ENCODE measurements around the gene FERMT3. TPM values are rescaled to one million over a fixed set of nuclear protein-coding genes. Genes with fewer than 3 reads are reported as not detected.

Gene FERMT3
- total and polyA plus RNA-seq, 12 donors, result 2.3 to 30.8 (median 6.8) TPM

DNA sequence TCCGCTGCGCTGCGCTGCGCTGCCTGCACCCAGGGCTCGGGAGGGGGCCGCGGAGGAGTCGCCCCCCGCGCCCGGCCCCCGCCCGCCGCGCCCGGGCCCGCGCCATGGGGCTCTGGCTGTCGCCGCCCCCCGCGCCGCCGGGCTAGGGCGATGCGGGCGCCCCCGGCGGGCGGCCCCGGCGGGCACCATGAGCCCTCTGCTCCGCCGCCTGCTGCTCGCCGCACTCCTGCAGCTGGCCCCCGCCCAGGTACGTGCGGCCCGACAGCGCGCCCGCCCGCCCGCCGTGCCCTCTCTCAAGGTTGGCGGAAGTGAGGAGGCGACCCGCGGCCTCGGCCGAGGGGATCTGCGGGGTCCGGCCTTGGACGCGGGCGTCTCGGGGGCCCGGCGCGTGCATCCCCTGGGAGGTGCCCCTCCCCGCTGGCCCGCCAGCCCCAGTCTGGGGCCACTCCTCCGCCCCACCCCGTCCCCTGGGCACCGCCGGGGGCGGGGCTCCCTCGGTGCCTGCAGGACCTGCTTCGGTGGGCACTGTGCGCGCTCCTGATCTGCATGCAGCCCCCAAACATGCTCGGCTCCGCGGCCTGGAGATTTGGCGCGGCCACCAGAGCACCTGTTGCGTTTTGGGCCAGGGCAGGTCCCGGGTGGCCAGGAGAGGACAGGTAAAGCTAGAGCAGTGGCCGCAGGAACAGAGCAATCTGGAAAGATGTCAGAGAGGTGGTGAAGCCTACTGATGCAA lies 28.3 kb downstream of the FERMT3 start:
- DNase-seq, result peak in 1 of 2 donors; percentile 69
- peak in 2 of 9 donors; percentile 5 to 32 for TF ChIP-seq CTCF (IDR thresholded peaks at IDR 0.05)
- Histone ChIP-seq H3K4me1 (peaks cover 2 to 71% (median 41%) of the 10 kb centered on the region in 9 donors), H3K27ac (peak overlapping the region; percentile 86 to 96 (median 91)), H3K27me3 (no peaks in the 10 kb centered on the region), H3K4me3 (peak overlapping the region; percentile 53 to 85 (median 72)), H3K9me3 (no peaks in the 10 kb centered on the region), H3K36me3 (peaks cover 0 to 30% (median 0%) of the 10 kb centered on the region in 9 donors)
- WGBS, 2 donors, result 3 to 4% methylated on average over 44 to 65 of the region's 80 CpGs
- intact Hi-C loops (cut with DNase I), result no loop called here
- peak; percentile 11 to 47 (median 30) for ATAC-seq

GRCh38 chr11:64235437-64236161 lies 29.1 kb downstream of the FERMT3 start:
- Histone ChIP-seq H3K27ac (peak overlapping the region; percentile 86 to 96 (median 91)), H3K36me3 (peaks cover 0 to 30% (median 0%) of the 10 kb centered on the region in 9 donors), H3K4me3 (peak overlapping the region; percentile 53 to 85 (median 72)), H3K9me3 (no peaks in the 10 kb centered on the region), H3K4me1 (peaks cover 4 to 74% (median 47%) of the 10 kb centered on the region in 9 donors), H3K27me3 (no peaks in the 10 kb centered on the region)
- no peak for TF ChIP-seq CTCF (IDR thresholded peaks at IDR 0.05)
- intact Hi-C loops (cut with DNase I), result no loop called here
- WGBS, 2 donors, result 78 to 81% methylated on average over 11 to 12 of the region's 12 CpGs
- no peak for ATAC-seq
- DNase-seq, result no peak

GRCh38 chr11:64237484-64237951 lies 31.0 kb downstream of the FERMT3 start:
- Histone ChIP-seq H3K4me1 (peaks cover 10 to 64% (median 37%) of the 10 kb centered on the region in 9 donors), H3K36me3 (peaks cover 0 to 30% (median 0%) of the 10 kb centered on the region in 9 donors), H3K27me3 (no peaks in the 10 kb centered on the region), H3K27ac (peak overlapping the region in 6 of 10 donors; percentile 10 to 99 (median 26)), H3K9me3 (no peaks in the 10 kb centered on the region), H3K4me3 (no peak overlapping the region)
- DNase-seq, result no peak
- intact Hi-C loops (cut with DNase I), result no loop called here
- no peak for TF ChIP-seq CTCF (IDR thresholded peaks at IDR 0.05)
- 67% methylated on average over 12 of the region's 12 CpGs for WGBS, 2 donors
- no peak for ATAC-seq

- intact Hi-C loops (cut with DNase I), result no loop called here
- no peak for TF ChIP-seq CTCF (IDR thresholded peaks at IDR 0.05)
- H3K4me1 ChIP-seq, result peaks cover 13 to 68% (median 42%) of the 10 kb centered on the region in 9 donors
- no peak for ATAC-seq
- H3K4me3 ChIP-seq, result no peak overlapping the region
- WGBS, 2 donors, result 91 to 94% methylated on average over 9 of the region's 9 CpGs
- peaks cover 0 to 32% (median under 1%) of the 10 kb centered on the region in 9 donors for H3K36me3 ChIP-seq
- DNase-seq, result no peak
- peak overlapping the region in 6 of 10 donors; percentile 10 to 99 (median 24) for H3K27ac ChIP-seq
- no peaks in the 10 kb centered on the region for H3K27me3 ChIP-seq
- H3K9me3 ChIP-seq, result no peaks in the 10 kb centered on the region
Measured at GRCh38 chr11:64238076-64238475, 31.6 kb downstream of the FERMT3 start.
